Right ventricle myocardium inferior (tissue), 1 donor: ENCODE data around the gene GLOD4. TPM values are rescaled to one million over a fixed set of nuclear protein-coding genes. Genes with fewer than 3 reads are reported as not detected.
"Not testable (repeated sequence)": the region's sequence is repeated elsewhere in the genome, so short reads cannot be mapped to it uniquely, and the experiment has no call there.

Source experiments
- ATAC-seq: fragments of 200-7000 bp; cut with Tn5 transposase; one replicate; pipeline ENCODE4 v1.9.1; 2020; ENCODE audit warnings: mild to moderate bottlenecking, moderate library complexity
- DNase-seq: peaks from one replicate; pipeline ENCODE4 v3.0.0; 2021; ENCODE audit errors: missing footprints
- intact Hi-C: fragments of 100-400 bp; cut with DNase I; formaldehyde crosslinking; loops from one replicate; pipeline ENCODE4 v1.11.0; 2022
- long read RNA-seq: library from polyadenylated mRNA; unstranded; transcript quantifications from one replicate; pipeline ENCODE4 v2.0.0, GENCODE V29; 2021
- total RNA-seq: library from RNA; stranded (reverse); fragmentation: NEBNext Ultra II Directional; extraction: Animal tissue kit (Norgen Biotek cat#: 25700); gene quantifications from one replicate; pipeline ENCODE4 v1.2.1, GENCODE V29; 2021
- donor health status: DM: no; HTN: yes; CAD: no; lungs with severe emphysema.

GLOD4 gene, protein sequence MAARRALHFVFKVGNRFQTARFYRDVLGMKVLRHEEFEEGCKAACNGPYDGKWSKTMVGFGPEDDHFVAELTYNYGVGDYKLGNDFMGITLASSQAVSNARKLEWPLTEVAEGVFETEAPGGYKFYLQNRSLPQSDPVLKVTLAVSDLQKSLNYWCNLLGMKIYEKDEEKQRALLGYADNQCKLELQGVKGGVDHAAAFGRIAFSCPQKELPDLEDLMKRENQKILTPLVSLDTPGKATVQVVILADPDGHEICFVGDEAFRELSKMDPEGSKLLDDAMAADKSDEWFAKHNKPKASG
- total RNA-seq: 21.2 TPM
- long read RNA-seq, transcript GLOD4-202 (9 exons, 2,059 nt): major isoform, 17 of 19 reads
- long read RNA-seq, partial matches to known transcripts: 1 of 19 reads
- long read RNA-seq, other reads (novel, unspliced or antisense): 1 of 19 reads

DNA sequence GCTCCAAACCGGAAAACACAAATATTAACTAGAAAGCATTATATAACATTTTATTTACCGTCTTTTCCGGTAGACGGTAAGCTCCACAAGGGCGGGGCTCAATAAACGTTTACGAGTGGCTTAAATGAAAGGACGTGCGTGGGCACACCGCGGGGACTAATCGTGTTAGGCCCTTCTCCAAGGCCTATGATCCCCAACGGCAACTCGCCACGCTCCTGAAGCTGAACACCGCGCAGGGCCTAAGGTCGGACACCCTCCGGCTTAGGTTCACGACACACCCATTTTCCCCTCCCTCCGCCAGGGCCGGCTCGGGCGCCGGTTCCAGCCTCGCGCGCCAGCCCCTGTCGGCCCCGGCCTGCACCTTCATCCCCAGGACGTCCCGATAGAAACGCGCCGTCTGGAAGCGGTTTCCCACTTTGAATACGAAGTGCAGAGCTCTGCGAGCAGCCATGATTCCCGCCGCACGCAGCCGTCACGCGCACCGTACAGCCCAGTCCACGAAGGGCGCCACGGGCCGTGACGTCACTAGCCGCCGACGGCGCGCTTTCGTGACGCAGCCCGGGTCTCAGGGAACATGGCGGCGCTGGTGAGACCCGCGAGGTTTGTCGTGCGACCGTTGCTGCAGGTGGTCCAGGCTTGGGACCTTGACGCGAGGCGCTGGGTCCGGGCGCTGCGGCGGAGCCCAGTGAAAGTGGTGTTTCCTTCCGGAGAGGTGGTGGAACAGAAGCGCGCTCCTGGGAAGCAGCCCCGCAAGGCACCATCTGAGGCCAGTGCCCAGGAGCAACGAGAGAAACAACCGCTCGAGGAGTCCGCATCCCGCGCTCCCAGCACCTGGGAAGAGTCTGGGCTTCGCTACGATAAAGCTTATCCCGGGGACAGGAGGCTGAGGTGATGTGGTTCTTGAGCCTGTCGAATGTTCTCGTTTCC is at the start of gene GLOD4, which contains the start of gene MRM3:
TSS of gene GLOD4 (minus strand) at position 476 of the 927 bp plus-strand sequence. CDS start at position 451, 25 bp downstream.
TSS of gene MRM3 (plus strand) at position 549 of the 927 bp plus-strand sequence. CDS start at position 575, 26 bp downstream.
- intact Hi-C loops: no loop called here
- ATAC-seq: peak; percentile 97
- peak; percentile 97 for DNase-seq

DNA sequence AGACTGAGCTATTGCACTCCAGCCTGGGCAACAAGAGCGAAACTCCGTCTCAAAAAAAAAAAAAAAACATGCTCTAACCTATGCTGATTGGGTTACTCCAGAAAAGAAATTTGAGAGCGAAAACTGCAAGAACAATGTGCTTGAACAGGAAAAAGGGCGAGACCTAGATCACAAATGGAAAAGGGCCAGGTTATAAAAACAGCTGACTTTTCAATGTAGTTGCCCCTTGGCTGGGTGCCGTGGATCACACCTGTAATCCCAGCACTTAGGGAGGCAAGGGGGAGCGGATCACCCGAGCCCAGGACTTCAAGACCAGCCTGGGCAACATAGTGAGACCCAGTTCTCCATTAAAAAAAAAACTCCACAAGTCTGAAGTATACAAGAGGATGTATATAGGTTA is 48.9 kb upstream of the GLOD4 start:
- ATAC-seq: no peak

DNA sequence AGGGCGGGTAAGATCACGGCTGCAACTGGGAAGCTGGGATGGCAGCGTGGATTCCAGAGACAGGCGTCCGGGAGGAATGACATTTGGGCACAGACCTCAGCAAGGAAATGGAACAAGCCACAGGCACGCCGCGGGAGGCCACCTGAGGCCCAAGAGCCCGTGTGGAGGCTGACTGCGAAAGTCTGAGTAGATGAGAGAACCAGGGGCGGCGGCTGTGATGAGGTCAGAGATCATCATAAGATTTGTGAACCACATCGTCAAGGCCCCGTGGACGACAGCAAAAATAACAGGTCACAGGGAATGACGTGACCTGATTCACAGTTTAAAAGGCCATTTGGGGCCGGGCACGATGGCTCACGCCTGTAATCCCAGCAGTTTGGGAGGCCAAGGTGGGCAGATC is 48.3 kb upstream of the GLOD4 start:
- intact Hi-C loops: no loop called here
- DNase-seq (no peak), ATAC-seq (no peak)

More for the DNA sequence above, 48.9 kb upstream of the GLOD4 start:
- no peak for DNase-seq
- intact Hi-C loops: no loop called here

GRCh38 chr17:829614-830013 is 47.5 kb upstream of the GLOD4 start:
- DNase-seq, ATAC-seq, intact Hi-C loops: not testable (repeated sequence)

DNA sequence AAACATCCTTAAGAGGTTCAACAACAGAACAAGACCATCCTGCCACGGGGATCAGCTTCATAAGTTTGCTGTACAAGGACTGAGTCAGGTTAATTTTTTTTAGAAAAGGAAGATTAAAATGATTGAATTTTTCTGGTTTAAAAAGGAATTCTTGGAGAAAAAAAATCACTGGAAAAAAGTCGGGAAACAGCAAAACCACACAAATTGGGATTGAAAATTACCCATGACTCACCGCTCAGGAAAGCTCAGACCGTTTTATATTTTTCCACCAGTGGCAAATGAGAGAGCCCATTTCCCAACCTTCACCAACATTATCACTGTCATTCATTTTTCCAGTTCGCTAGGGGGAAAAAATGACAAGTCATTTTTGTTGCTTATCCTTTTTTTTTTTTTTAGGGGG is 46.7 kb upstream of the GLOD4 start:
- DNase-seq (no peak), ATAC-seq (no peak)
- intact Hi-C loops: no loop called here

- ATAC-seq: no peak
- DNase-seq: no peak
Observed at GRCh38 chr17:826778-827177, 44.7 kb upstream of the GLOD4 start.

DNA sequence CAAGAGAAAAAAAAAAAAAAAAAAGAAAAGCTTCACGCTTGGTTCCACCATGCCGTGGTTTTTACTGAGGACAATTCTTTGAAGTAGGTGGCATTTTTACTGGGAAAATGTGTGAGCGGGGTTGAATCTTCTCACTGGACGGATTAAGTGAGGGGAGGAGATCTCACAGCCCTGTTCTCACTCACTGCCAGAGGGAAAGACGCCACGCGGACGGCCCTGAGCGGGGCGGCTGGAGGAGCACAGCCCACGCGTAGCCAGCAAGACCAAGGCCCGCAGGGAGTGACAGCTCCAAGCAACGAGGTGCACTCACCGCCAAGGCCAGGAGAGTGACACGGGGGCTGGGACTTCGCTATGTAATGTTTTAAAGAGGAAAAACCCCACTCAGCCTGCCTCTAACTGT is 43.1 kb upstream of the GLOD4 start:
- ATAC-seq (no peak), DNase-seq (no peak)
- intact Hi-C loops: no loop called here

More at GRCh38 chr17:826778-827177, 44.7 kb upstream of the GLOD4 start:
- intact Hi-C loops: no loop called here

GRCh38 chr17:824378-824777 is 42.3 kb upstream of the GLOD4 start:
- ATAC-seq (peak; percentile 58), DNase-seq (no peak)
- intact Hi-C loops: no loop called here

DNA sequence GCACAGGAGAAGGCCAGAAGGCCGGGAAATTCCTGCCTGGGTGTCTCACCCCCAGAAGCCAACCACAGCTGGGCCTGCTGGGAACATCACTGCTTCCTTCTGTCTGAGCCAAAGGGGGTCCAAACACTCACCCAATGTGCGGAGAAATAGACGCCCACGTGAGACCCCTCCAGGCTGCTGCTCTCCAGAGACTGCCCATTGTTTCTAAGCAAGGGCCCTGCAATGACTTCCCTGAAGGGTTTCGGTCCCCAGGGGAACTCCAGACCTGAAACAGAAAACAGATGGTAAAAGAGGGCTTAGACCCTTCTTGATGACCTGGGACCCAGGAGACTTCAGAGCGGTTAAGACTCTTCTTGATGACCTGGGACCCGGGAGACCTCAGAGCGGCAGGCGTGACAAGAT is 41.4 kb upstream of the GLOD4 start:
- no peak for DNase-seq
- no peak for ATAC-seq
- intact Hi-C loops: no loop called here

DNA sequence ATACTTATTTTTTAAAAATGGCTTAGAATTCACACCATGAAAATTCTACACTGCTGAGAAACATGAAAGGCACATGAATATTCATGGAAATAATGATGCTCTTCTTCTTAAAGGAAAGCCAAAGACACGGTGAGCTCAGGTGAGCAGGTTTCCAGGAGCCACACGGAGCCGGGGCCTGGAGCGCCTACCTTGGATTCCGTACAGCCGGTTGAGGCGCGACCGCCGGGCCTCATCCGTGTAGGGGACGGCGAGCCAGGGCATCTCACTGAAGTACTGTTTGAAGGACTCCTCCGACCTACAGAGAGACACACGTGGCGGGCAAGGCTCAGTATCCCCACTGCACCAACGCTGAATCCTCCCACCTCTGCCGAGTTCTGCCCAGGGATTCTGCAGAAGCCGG is 37.2 kb upstream of the GLOD4 start:
- no peak for DNase-seq
- no peak for ATAC-seq
- intact Hi-C loops: no loop called here

GRCh38 chr17:814371-814770 is 32.3 kb upstream of the GLOD4 start:
- ATAC-seq: no peak
- intact Hi-C loops: no loop called here

DNA sequence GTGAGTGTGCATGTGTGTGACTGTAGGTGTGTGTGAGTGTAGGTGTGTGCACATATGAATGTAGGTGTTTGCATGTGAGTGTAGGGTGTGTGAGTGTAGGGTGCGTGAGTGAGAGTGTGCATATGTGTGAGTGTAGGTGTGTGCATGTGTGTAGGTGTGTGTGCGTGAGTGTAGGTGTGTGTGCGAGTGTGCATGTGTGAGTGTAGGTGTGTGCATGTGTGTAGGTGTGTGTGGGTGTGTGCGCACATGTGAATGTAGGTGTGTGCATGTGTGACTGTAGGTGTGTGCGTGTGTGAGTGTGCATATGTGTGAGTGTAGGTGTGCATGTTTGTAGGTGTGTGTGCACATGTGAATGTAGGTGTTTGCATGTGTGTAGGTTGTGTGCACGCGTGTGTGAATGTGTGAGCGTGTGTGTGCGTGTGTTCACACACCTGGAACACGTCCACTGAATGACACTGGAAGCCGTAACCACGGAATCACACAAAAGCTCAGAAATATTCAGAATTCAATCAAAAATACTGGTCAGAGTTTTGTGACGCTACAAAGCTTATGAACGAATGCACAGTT is 30.6 kb upstream of the GLOD4 start:
- ATAC-seq (no peak), DNase-seq (no peak)
- intact Hi-C loops: no loop called here

More at GRCh38 chr17:814371-814770, 32.3 kb upstream of the GLOD4 start:
- DNase-seq: no peak

GRCh38 chr17:811051-811784 is 29.1 kb upstream of the GLOD4 start:
- ATAC-seq: no peak
- intact Hi-C loops: no loop called here
- no peak for DNase-seq

DNA sequence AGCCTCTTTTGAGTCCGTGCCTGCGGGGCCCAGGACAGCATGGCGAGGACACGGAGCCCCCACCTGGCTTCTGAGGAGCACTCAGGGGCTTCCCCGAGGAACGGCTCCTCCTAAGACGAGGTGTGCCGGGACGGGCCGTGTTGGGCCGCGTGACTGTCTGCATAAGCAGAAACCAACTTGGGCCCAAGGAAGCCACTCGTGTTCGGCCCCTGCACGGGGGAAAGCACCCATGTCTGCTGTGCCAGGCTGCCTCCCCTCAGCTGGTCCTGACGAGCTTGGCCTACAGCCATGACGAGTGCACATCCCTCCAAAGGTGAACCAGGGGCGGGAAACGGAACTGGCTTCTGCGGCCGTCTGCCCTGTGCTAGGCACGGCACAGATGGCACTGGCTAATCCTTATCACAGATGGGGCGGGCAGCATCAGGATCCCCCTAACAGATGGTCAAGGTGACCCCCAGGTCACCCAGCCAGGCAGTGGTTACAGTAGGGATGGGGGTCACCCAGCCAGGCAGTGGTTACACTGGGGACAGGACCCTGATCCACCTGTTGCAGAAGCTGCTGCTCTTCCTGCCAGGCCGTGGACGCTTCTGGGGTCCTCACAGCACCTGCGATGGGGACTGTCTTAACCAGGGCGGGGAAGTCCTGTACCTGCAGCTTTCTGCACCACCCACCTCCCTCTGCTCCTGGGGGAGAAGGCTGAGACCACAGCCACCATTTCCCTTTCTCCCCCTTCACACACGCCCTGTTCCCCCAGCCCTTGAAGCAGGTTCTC is 25.6 kb upstream of the GLOD4 start:
- no peak for DNase-seq
- intact Hi-C loops: no loop called here
- no peak for ATAC-seq

DNA sequence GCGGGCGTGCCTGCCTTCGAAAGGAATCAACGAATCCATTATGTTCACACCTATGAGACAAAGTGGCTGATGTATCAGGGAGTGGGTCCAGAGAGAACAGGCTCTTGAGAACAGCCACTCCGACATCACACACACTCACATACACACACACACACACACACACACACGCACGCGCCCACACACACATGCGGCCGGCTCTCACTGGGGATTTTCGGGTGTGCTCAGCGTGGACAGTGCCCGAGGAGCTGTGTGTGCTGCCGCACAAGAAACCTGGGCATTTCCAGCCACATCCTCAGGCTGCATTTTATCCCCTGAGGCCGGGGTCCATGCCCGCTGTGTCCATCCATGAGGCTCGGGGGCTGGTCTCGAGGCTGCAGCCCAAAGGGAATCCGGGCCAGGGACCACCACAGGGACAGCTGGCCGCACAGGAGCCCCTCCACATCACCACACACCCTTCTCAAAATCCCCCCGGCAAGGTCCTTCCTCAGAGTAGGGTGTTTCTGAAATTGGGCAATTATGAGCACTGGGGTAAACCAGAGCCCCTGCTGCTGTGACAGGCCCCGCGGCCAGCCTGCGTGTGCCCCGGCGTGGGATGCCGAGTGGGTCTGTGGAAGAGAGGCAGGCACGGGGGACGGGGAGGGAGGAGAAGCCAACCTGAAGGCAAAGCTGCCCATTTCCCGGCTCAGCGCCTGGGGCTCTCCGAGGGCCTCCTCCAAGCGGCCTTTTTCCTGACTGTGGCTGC is 24.9 kb upstream of the GLOD4 start:
- intact Hi-C loops: no loop called here
- no peak for DNase-seq
- ATAC-seq: no peak

DNA sequence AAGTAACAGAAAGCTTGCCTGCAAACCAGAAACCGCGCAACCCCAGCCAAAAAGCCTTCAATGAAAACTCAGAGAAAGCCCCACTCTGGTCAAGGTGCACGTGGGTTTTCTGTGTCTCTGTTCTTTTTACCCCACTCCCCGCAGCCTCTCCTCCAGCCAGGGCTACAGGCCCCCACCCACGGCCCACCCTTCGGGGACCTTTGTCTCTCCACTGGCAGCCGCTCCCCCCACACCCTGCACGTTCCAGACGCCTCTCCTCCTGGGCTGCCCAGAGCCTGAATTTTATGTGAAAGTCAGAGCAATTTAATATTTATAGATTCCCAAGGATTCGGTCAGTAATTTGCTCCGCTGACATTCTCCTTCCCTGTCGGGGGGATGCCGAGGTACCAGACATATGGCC is 24.3 kb upstream of the GLOD4 start:
- intact Hi-C loops: no loop called here

DNA sequence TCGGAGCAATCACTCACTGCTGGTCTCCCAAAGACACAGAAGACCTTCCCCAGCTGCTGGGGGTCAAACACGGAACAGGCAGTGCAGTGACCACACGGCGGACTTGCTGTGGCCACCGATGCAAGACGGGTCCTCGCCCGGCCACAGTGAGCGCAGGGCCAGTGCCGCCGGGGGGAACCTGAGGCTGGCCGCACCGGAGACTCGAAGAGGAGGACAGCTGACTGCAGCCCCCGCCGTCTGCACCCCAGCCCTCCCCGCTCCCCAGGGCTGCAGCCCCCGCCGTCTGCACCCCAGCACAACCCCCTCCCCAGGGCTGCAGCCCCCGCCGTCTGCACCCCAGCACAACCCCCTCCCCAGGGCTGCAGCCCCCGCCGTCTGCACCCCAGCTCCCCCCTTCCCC is 23.8 kb upstream of the GLOD4 start:
- DNase-seq, intact Hi-C loops, ATAC-seq: not testable (repeated sequence)

More for the DNA sequence above, 24.3 kb upstream of the GLOD4 start:
- ATAC-seq: no peak
- DNase-seq: no peak
